HCT116 (cell line): ENCODE data around the gene COL28A1. TPM values are rescaled to one million over a fixed set of nuclear protein-coding genes. Genes with fewer than 3 reads are reported as not detected.

ENCODE experiments used
- ATAC-seq: fragments of 200-7000 bp; cut with Tn5 transposase; 2 replicates; pipeline ENCODE4 v1.9.1; 2020; ENCODE audit warnings: mild to moderate bottlenecking, moderate library complexity
- BruUV-seq: library from RNA; stranded (reverse); fragments of 400-500 nt; replicated peaks from 2 replicates; lab custom pipeline; 2021; lab: Mats Ljungman, UMichigan
- CTCF ChIA-PET: fragments of 300-600 bp; sonication (Branson Sonifier 250); formaldehyde crosslinking; loops from one replicate; lab custom pipeline; 2021; ENCODE audit warnings: antibody characterized with exemption; lab: Charles Lee
- POLR2A ChIA-PET: fragments of 300-600, 350-600 bp; sonication (Branson Sonifier 250); formaldehyde crosslinking; loops from one replicate; lab custom pipeline; 2021; ENCODE audit warnings: antibody characterized with exemption; lab: Charles Lee
- RAD21 ChIA-PET, 2 experiments: fragments of 300-600 bp; sonication (Branson Sonifier 250); formaldehyde crosslinking; loops; one replicate each; lab custom pipeline; 2023; ENCODE audit warnings: low total read pairs in 2 of 2; ENCODE audit not compliant: uncharacterized antibody in 2 of 2, unreplicated experiment in 2 of 2, low non-redundant PET in 1 of 2; lab: Charles Lee
- DNase-seq: peaks from one replicate; pipeline ENCODE4 v3.0.0-alpha.2; 2010; ENCODE audit warnings: low read depth, low spot score
- H2AFZ ChIP-seq: fragments of 200-600 bp; shearing (Covaris generic), sonication (generic); 2 replicates; pipeline ENCODE4 v1.6.1; 2017; ENCODE audit warnings: low read depth, mixed run types, mixed read lengths, antibody characterized with exemption, low read length; ENCODE audit not compliant: poor library complexity, severe bottlenecking
- H3K27ac ChIP-seq: 2 replicates; pipeline ENCODE4 v1.5.1; 2012; ENCODE audit warnings: low read depth, low read length
- H3K27me3 ChIP-seq: fragments of 200-600 bp; sonication (generic); 2 replicates; pipeline ENCODE4 v1.6.1; 2016; ENCODE audit warnings: mixed run types, low read length, mixed read lengths; ENCODE audit not compliant: insufficient read depth
- H3K36me3 ChIP-seq, 2 experiments: fragments of 200-500 bp in 1 of 2; fragments of 200-600 bp in 1 of 2; sonication (Bioruptor generic) in 1 of 2; sonication (generic) in 1 of 2; 2 replicates each; pipeline versions ENCODE4 v1.5.1 to v1.6.1; 2014 to 2016; ENCODE audit warnings: low read length in 2 of 2, inconsistent platforms in 1 of 2, mixed read lengths in 1 of 2, mixed run types in 1 of 2; ENCODE audit not compliant: insufficient read depth in 2 of 2, control insufficient read depth in 1 of 2
- H3K4me1 ChIP-seq, 2 experiments: fragments of 200-600 bp in 1 of 2; sonication (generic) in 1 of 2; 2 replicates each; pipeline versions ENCODE4 v1.5.1 to v1.6.1; 2012 to 2017; ENCODE audit warnings: low read length in 2 of 2, inconsistent platforms in 1 of 2, mild to moderate bottlenecking in 1 of 2, mixed read lengths in 1 of 2, mixed run types in 1 of 2, moderate library complexity in 1 of 2; ENCODE audit not compliant: insufficient read depth in 2 of 2, control insufficient read depth in 1 of 2
- H3K4me2 ChIP-seq: fragments of 200-600 bp; sonication (generic); 2 replicates; pipeline ENCODE4 v1.6.1; 2017; ENCODE audit warnings: mixed run types, low read length, mixed read lengths
- H3K4me3 ChIP-seq, 2 experiments: fragments of 200-600 bp in 1 of 2; sonication (generic) in 1 of 2; replicated peaks in 1 of 2; 2 replicates each; pipeline ENCODE4 v1.5.1; 2011 to 2016; ENCODE audit warnings: low read length in 2 of 2, control low read depth in 1 of 2, low read depth in 1 of 2, mild to moderate bottlenecking in 1 of 2, mixed read lengths in 1 of 2, mixed run types in 1 of 2
- H3K79me2 ChIP-seq: fragments of 200-600 bp; sonication (generic); 2 replicates; pipeline ENCODE4 v1.6.1; 2017; ENCODE audit warnings: mild to moderate bottlenecking, mixed run types, low read length, moderate library complexity, mixed read lengths; ENCODE audit not compliant: insufficient read depth
- H3K9ac ChIP-seq: fragments of 200-600 bp; sonication (generic); 2 replicates; pipeline ENCODE4 v1.6.1; 2016; ENCODE audit warnings: low read length, mixed read lengths
- H3K9me2 ChIP-seq: fragments of 200-600 bp; sonication (generic), shearing (Covaris generic); 2 replicates; pipeline ENCODE4 v1.6.1; 2017; ENCODE audit warnings: mixed run types, mild to moderate bottlenecking, moderate library complexity; ENCODE audit not compliant: insufficient read depth
- H3K9me3 ChIP-seq, 2 experiments: fragments of 200-500 bp in 1 of 2; fragments of 200-600 bp in 1 of 2; sonication (Bioruptor generic) in 1 of 2; sonication (generic) in 1 of 2; 2 replicates each; pipeline ENCODE4 v1.6.1; 2014 to 2017; ENCODE audit warnings: low read length in 2 of 2, mixed read lengths in 2 of 2, inconsistent platforms in 1 of 2, low read depth in 1 of 2, mild to moderate bottlenecking in 1 of 2, mixed run types in 1 of 2, moderate library complexity in 1 of 2; ENCODE audit not compliant: control insufficient read depth in 1 of 2, insufficient read depth in 1 of 2
- H4K20me1 ChIP-seq: fragments of 200-600 bp; sonication (generic), shearing (Covaris generic); 2 replicates; pipeline ENCODE4 v1.6.1; 2017; ENCODE audit warnings: mixed run types, mild to moderate bottlenecking, moderate library complexity; ENCODE audit not compliant: insufficient read depth
- ELF1 ChIP-seq: IDR thresholded peaks from 2 replicates; pipeline ENCODE4 v1.6.1; 2012; ENCODE audit warnings: low read depth, borderline replicate concordance
- JUND ChIP-seq: IDR thresholded peaks from 2 replicates; pipeline ENCODE4 v1.6.1; 2012
- POLR2A ChIP-seq: IDR thresholded peaks from 2 replicates; pipeline ENCODE4 v1.7.0; 2011; ENCODE audit warnings: borderline replicate concordance; ENCODE audit not compliant: insufficient read depth, insufficient read length; ENCODE audit errors: extremely low read depth
- RAD21 ChIP-seq: IDR thresholded peaks from 2 replicates; pipeline ENCODE4 v1.6.1; 2012; ENCODE audit warnings: low read depth, mild to moderate bottlenecking
- SRF ChIP-seq: IDR thresholded peaks from 2 replicates; pipeline ENCODE4 v1.6.1; 2012; ENCODE audit warnings: low read depth
- TCF7L2 ChIP-seq: IDR thresholded peaks from 2 replicates; pipeline ENCODE4 v1.7.0; 2011; ENCODE audit warnings: borderline replicate concordance, inconsistent platforms; ENCODE audit not compliant: insufficient read depth, insufficient read length; ENCODE audit errors: extremely low read depth
- intact Hi-C: fragments of 100-400 bp; cut with micrococcal nuclease; formaldehyde crosslinking; loops from 2 replicates; pipeline ENCODE4 v1.10.0; 2022
- total RNA-seq: library from RNA; stranded (reverse); gene quantifications from one replicate; pipeline ENCODE4 v1.2.1, GENCODE V29; 2021; ENCODE audit not compliant: unreplicated experiment
- TF ChIP-seq, protein P1 (sequence below), 3 experiments: fragments of 200-600 bp in 1 of 3; sonication (generic) in 1 of 3; IDR thresholded peaks in 2 of 3; conservative IDR thresholded peaks in 1 of 3; 2 replicates each; pipeline ENCODE4 v1.5.1; 2012 to 2017; ENCODE audit warnings: low read depth in 2 of 3, low read length in 2 of 3, antibody characterized with exemption in 1 of 3, borderline replicate concordance in 1 of 3, control low read depth in 1 of 3, mild to moderate bottlenecking in 1 of 3, mixed read lengths in 1 of 3, mixed run types in 1 of 3, moderate library complexity in 1 of 3; ENCODE audit not compliant: insufficient read depth in 1 of 3

The COL28A1 gene
- total RNA-seq, 1 experiment from 2014 or later, result 0.12 TPM

- Histone ChIP-seq H3K27me3 (no peaks in the 10 kb centered on the region), H3K36me3 (no peaks in the 10 kb centered on the region), H4K20me1 (no peaks in the 10 kb centered on the region), H3K9ac (no peak overlapping the region), H3K9me2 (no peaks in the 10 kb centered on the region), H3K4me2 (no peak overlapping the region), H3K9me3 (no peaks in the 10 kb centered on the region), H2AFZ (no peak overlapping the region), H3K4me1 (no peaks in the 10 kb centered on the region), H3K79me2 (no peaks in the 10 kb centered on the region), H3K27ac (no peak overlapping the region), H3K4me3 (no peak overlapping the region)
- peak; percentile 71 for ATAC-seq
- no peak for DNase-seq
- ChIA-PET POLR2A (no interaction called here), CTCF (no interaction called here), RAD21 (no interaction called here)
- intact Hi-C loops, result no loop called here
- TF ChIP-seq ELF1 (no peak), POLR2A (no peak), RAD21 (peak; percentile 27; the same call in 1 of the 2 replicates)
- TF ChIP-seq, protein P1, sequence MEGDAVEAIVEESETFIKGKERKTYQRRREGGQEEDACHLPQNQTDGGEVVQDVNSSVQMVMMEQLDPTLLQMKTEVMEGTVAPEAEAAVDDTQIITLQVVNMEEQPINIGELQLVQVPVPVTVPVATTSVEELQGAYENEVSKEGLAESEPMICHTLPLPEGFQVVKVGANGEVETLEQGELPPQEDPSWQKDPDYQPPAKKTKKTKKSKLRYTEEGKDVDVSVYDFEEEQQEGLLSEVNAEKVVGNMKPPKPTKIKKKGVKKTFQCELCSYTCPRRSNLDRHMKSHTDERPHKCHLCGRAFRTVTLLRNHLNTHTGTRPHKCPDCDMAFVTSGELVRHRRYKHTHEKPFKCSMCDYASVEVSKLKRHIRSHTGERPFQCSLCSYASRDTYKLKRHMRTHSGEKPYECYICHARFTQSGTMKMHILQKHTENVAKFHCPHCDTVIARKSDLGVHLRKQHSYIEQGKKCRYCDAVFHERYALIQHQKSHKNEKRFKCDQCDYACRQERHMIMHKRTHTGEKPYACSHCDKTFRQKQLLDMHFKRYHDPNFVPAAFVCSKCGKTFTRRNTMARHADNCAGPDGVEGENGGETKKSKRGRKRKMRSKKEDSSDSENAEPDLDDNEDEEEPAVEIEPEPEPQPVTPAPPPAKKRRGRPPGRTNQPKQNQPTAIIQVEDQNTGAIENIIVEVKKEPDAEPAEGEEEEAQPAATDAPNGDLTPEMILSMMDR (IDR thresholded peaks at IDR 0.05 in 2 of 3, conservative IDR thresholded peaks at IDR 0.05 in 1 of 3; ENCODE audit: borderline replicate concordance in 1 of 3, insufficient read depth in 1 of 3, low read depth in 2 of 3, low read length in 2 of 3), result peak in 2 of 3 experiments; percentile 35 to 42; a peak in 3 of 6 replicates
- no TSS peak for BruUV-seq
These were observed 204.7 kb downstream of the COL28A1 start for GRCh38 chr7:7330997-7331396.

DNA sequence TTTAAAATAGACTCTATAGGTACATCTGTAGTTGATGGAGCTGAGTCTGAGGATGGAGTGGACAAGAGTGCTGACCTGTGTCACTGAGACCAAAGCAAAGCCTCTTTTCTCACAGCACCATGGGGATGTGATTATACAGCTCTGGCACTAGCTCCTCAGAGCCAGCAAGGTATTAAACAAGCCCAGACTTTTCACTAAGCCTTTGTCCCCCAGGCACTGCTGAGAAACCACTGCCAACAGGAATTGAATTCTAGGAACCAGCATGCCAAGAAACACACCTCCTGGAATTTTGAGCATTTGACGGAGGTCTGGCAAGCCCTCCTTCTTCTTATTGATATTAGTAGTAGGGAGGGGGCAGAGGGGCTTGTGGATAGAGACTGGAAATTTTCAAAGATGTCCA lies 206.3 kb downstream of the COL28A1 start:
- RAD21 ChIA-PET, result no interaction called here
- TF ChIP-seq JUND, result no peak
- no peak for TF ChIP-seq SRF
- TF ChIP-seq TCF7L2, result no peak
- no peaks in the 10 kb centered on the region for H3K9me2 ChIP-seq
- no peaks in the 10 kb centered on the region for H3K27me3 ChIP-seq
- H3K4me1 ChIP-seq, result no peaks in the 10 kb centered on the region
- H3K9me3 ChIP-seq, result no peaks in the 10 kb centered on the region
- H3K4me3 ChIP-seq, result no peak overlapping the region
- no peak for DNase-seq
- no peaks in the 10 kb centered on the region for H3K79me2 ChIP-seq
- intact Hi-C loops, result no loop called here
- BruUV-seq, result no TSS peak
- H3K9ac ChIP-seq, result no peak overlapping the region
- no peak overlapping the region for H3K4me2 ChIP-seq
- no peak for ATAC-seq
- H3K27ac ChIP-seq, result no peak overlapping the region
- CTCF ChIA-PET, result no interaction called here
- no peaks in the 10 kb centered on the region for H4K20me1 ChIP-seq
- H3K36me3 ChIP-seq, result no peaks in the 10 kb centered on the region
- POLR2A ChIA-PET, result no interaction called here
- H2AFZ ChIP-seq, result no peak overlapping the region
